H1 (cell line): Measurements from ENCODE around the gene SMYD3. TPM values are rescaled to one million over a fixed set of nuclear protein-coding genes. Genes with fewer than 3 reads are reported as not detected.

Experiments
- CTCF ChIA-PET: fragments of 300-600 bp; sonication (Branson Sonifier 250); formaldehyde crosslinking; loops from one replicate; lab custom pipeline; 2021; ENCODE audit not compliant: partially characterized antibody; lab: Charles Lee
- POLR2A ChIA-PET: fragments of 300-600 bp; sonication (Branson Sonifier 250); formaldehyde crosslinking; loops from one replicate; lab custom pipeline; 2021; ENCODE audit warnings: inconsistent platforms; ENCODE audit not compliant: partially characterized antibody; lab: Charles Lee
- DNase-seq, 2 experiments: peaks; one replicate each; pipeline versions ENCODE4 v3.0.0 to v3.0.0-alpha.2; 2010 to 2022; ENCODE audit warnings: low spot score in 2 of 2, low read depth in 1 of 2, mixed read lengths in 1 of 2
- FAIRE-seq: peaks from 2 replicates; lab custom pipeline; 2011; peaks lifted over from hg19 to GRCh38; lab: Jason Lieb, UNC
- H2AFZ ChIP-seq: 2 replicates; pipeline ENCODE4 v1.8.1; 2012; ENCODE audit warnings: low read length, inconsistent platforms
- H2AK5ac ChIP-seq: 2 replicates; pipeline ENCODE4 v1.6.1; 2013; ENCODE audit warnings: low read depth, low read length
- H2BK120ac ChIP-seq: replicated peaks from 2 replicates; pipeline ENCODE3; 2013; ENCODE audit warnings: low read depth, low read length, inconsistent platforms
- H2BK12ac ChIP-seq: 2 replicates; pipeline ENCODE4 v1.6.1; 2013; ENCODE audit warnings: low read depth, low read length
- H2BK15ac ChIP-seq: 2 replicates; pipeline ENCODE4 v1.6.1; 2013; ENCODE audit warnings: low read length
- H2BK20ac ChIP-seq: 2 replicates; pipeline ENCODE4 v1.6.1; 2013; ENCODE audit warnings: low read length
- H2BK5ac ChIP-seq: 2 replicates; pipeline ENCODE4 v1.6.1; 2013; ENCODE audit warnings: low read depth, low read length
- H3K14ac ChIP-seq: 2 replicates; pipeline ENCODE4 v1.6.1; 2013; ENCODE audit warnings: inconsistent platforms; ENCODE audit not compliant: insufficient read length
- H3K18ac ChIP-seq: 2 replicates; pipeline ENCODE4 v1.6.1; 2013; ENCODE audit warnings: low read length; ENCODE audit errors: extremely low read depth
- H3K23ac ChIP-seq: 2 replicates; pipeline ENCODE4 v1.6.1; 2013; ENCODE audit warnings: inconsistent platforms; ENCODE audit not compliant: insufficient read length
- H3K23me2 ChIP-seq: 2 replicates; pipeline ENCODE4 v1.6.1; 2013; ENCODE audit warnings: low read depth, low read length
- H3K27ac ChIP-seq: 2 replicates; pipeline ENCODE4 v1.6.1; 2011; ENCODE audit warnings: low read depth, low read length, inconsistent platforms
- H3K27me3 ChIP-seq, 4 experiments: replicated peaks in 1 of 4; 1 replicate in 1 of 4; 2 replicates in 3 of 4; pipeline versions ENCODE4 v1.6.1 to v1.8.1; 2011 to 2013; ENCODE audit warnings: low read length in 3 of 4, mild to moderate bottlenecking in 3 of 4, inconsistent platforms in 2 of 4, mixed read lengths in 2 of 4, moderate library complexity in 1 of 4; ENCODE audit not compliant: control insufficient read depth in 3 of 4, insufficient read depth in 3 of 4; ENCODE audit errors: extremely low read depth in 1 of 4
- H3K36me3 ChIP-seq, 4 experiments: 2 replicates each; pipeline versions ENCODE4 v1.6.1 to v1.8.1; 2011 to 2013; ENCODE audit warnings: mild to moderate bottlenecking in 4 of 4, low read length in 3 of 4, moderate library complexity in 2 of 4, control low read depth in 1 of 4, inconsistent platforms in 1 of 4; ENCODE audit not compliant: insufficient read depth in 4 of 4, control insufficient read depth in 2 of 4
- H3K4ac ChIP-seq: replicated peaks from 2 replicates; pipeline ENCODE3; 2013; ENCODE audit warnings: low read length, low read depth, mixed read lengths, inconsistent platforms; ENCODE audit not compliant: insufficient read length
- H3K4me1 ChIP-seq, 4 experiments: replicated peaks in 1 of 4; 1 replicate in 1 of 4; 2 replicates in 3 of 4; pipeline versions ENCODE4 v1.6.1 to v1.8.1; 2011 to 2013; ENCODE audit warnings: low read length in 3 of 4, inconsistent platforms in 2 of 4, mixed read lengths in 1 of 4; ENCODE audit not compliant: insufficient read depth in 4 of 4, control insufficient read depth in 3 of 4
- H3K4me2 ChIP-seq, 2 experiments: 2 replicates each; pipeline versions ENCODE4 v1.6.1 to v1.8.1; 2011 to 2013; ENCODE audit warnings: low read depth in 2 of 2, low read length in 2 of 2, control low read depth in 1 of 2, inconsistent platforms in 1 of 2, mild to moderate bottlenecking in 1 of 2; ENCODE audit not compliant: insufficient read depth in 1 of 2
- H3K4me3 ChIP-seq, 4 experiments: fragments of 200-600, 300-600 bp in 1 of 4; sonication (generic), shearing (Covaris generic), sonication (Bioruptor Twin) in 1 of 4; 2 replicates each; pipeline versions ENCODE4 v1.5.1 to v1.8.1; 2011 to 2016; ENCODE audit warnings: low read length in 4 of 4, low read depth in 3 of 4, control low read depth in 2 of 4, inconsistent platforms in 2 of 4, mild to moderate bottlenecking in 2 of 4, mixed read lengths in 1 of 4, moderate library complexity in 1 of 4; ENCODE audit not compliant: insufficient read depth in 2 of 4; ENCODE audit errors: extremely low read depth in 1 of 4
- H3K56ac ChIP-seq: replicated peaks from 2 replicates; pipeline ENCODE3; 2013; ENCODE audit warnings: low read depth, mild to moderate bottlenecking, mixed read lengths, low read length, inconsistent platforms; ENCODE audit not compliant: insufficient read length
- H3K79me1 ChIP-seq: 2 replicates; pipeline ENCODE4 v1.6.1; 2013; ENCODE audit warnings: low read depth, low read length, control low read depth
- H3K79me2 ChIP-seq, 2 experiments: 2 replicates each; pipeline versions ENCODE4 v1.6.1 to v1.8.1; 2012 to 2013; ENCODE audit warnings: low read length in 2 of 2, mild to moderate bottlenecking in 2 of 2, inconsistent platforms in 1 of 2; ENCODE audit not compliant: insufficient read depth in 2 of 2, control insufficient read depth in 1 of 2
- H3K9ac ChIP-seq, 4 experiments: replicated peaks in 1 of 4; 1 replicate in 1 of 4; 2 replicates in 3 of 4; pipeline versions ENCODE4 v1.6.1 to v1.8.1; 2011 to 2013; ENCODE audit warnings: low read depth in 3 of 4, low read length in 3 of 4, control low read depth in 2 of 4, mild to moderate bottlenecking in 2 of 4, moderate library complexity in 2 of 4, inconsistent platforms in 1 of 4; ENCODE audit errors: extremely low read depth in 1 of 4
- H3K9me3 ChIP-seq, 2 experiments: 2 replicates each; pipeline versions ENCODE4 v1.6.1 to v1.8.1; 2012 to 2013; ENCODE audit warnings: mild to moderate bottlenecking in 2 of 2, moderate library complexity in 2 of 2, control low read depth in 1 of 2, inconsistent platforms in 1 of 2, low read depth in 1 of 2, low read length in 1 of 2, mixed read lengths in 1 of 2; ENCODE audit not compliant: insufficient read depth in 2 of 2
- H4K20me1 ChIP-seq, 2 experiments: replicated peaks in 1 of 2; 2 replicates each; pipeline versions ENCODE3 to v1.8.1; 2011 to 2013; ENCODE audit warnings: inconsistent platforms in 2 of 2, low read length in 2 of 2, mild to moderate bottlenecking in 1 of 2; ENCODE audit not compliant: insufficient read depth in 2 of 2, control insufficient read depth in 1 of 2
- H4K5ac ChIP-seq: 2 replicates; pipeline ENCODE4 v1.6.1; 2013; ENCODE audit warnings: low read length, low read depth, mixed read lengths, inconsistent platforms; ENCODE audit not compliant: insufficient read length
- H4K8ac ChIP-seq: 2 replicates; pipeline ENCODE4 v1.8.0; 2013; ENCODE audit warnings: mild to moderate bottlenecking, moderate library complexity, low read length, inconsistent platforms; ENCODE audit not compliant: insufficient read depth; ENCODE audit errors: extremely low read depth
- H4K91ac ChIP-seq: replicated peaks from 2 replicates; pipeline ENCODE3; 2013; ENCODE audit warnings: low read length, mixed read lengths, inconsistent platforms; ENCODE audit not compliant: insufficient read length
- ATF2 ChIP-seq: IDR thresholded peaks from 2 replicates; pipeline ENCODE4 v1.6.1; 2012; ENCODE audit warnings: low read length, inconsistent platforms
- CREB1 ChIP-seq: IDR thresholded peaks from 2 replicates; pipeline ENCODE4 v1.6.1; 2012; ENCODE audit warnings: inconsistent platforms
- HDAC6 ChIP-seq: IDR thresholded peaks from one replicate; pipeline ENCODE4 v1.7.1; 2012; ENCODE audit warnings: low read depth, mild to moderate bottlenecking, inconsistent platforms, low read length, moderate library complexity
- JUN ChIP-seq: IDR thresholded peaks from 2 replicates; pipeline ENCODE4 v1.6.1; 2011; ENCODE audit warnings: low read depth, mild to moderate bottlenecking, improper control_type of control experiment, low read length
- NANOG ChIP-seq: IDR thresholded peaks from 2 replicates; pipeline ENCODE4 v1.6.1; 2011; ENCODE audit warnings: low read length, low read depth, mild to moderate bottlenecking, inconsistent platforms; ENCODE audit not compliant: insufficient read depth, poor library complexity, severe bottlenecking
- POU5F1 ChIP-seq: IDR thresholded peaks from 2 replicates; pipeline ENCODE4 v1.6.1; 2011; ENCODE audit warnings: low read depth, mild to moderate bottlenecking, low read length, moderate library complexity
- SIX5 ChIP-seq: IDR thresholded peaks from 2 replicates; pipeline ENCODE4 v1.6.1; 2011; ENCODE audit warnings: mild to moderate bottlenecking, low read depth, low read length
- SP1 ChIP-seq: IDR thresholded peaks from 2 replicates; pipeline ENCODE4 v1.6.1; 2011; ENCODE audit warnings: low read depth, low read length
- SP2 ChIP-seq: IDR thresholded peaks from 2 replicates; pipeline ENCODE4 v1.6.1; 2012; ENCODE audit warnings: mild to moderate bottlenecking, low read length, inconsistent platforms
- SRF ChIP-seq: IDR thresholded peaks from 2 replicates; pipeline ENCODE4 v1.6.1; 2011; ENCODE audit warnings: mild to moderate bottlenecking, low read depth, low read length, moderate library complexity
- TCF12 ChIP-seq: IDR thresholded peaks from 2 replicates; pipeline ENCODE4 v1.6.1; 2011; ENCODE audit warnings: low read depth, mild to moderate bottlenecking, low read length
- USF2 ChIP-seq: IDR thresholded peaks from 2 replicates; pipeline ENCODE4 v1.6.1; 2011; ENCODE audit warnings: low read length, improper control_type of control experiment
- YY1 ChIP-seq: IDR thresholded peaks from 2 replicates; pipeline ENCODE4 v1.6.1; 2011; ENCODE audit warnings: low read depth, mild to moderate bottlenecking, low read length
- WGBS, 2 experiments: shearing (Covaris generic) in 1 of 2; methylation state at CpG; one replicate each; pipeline versions ENCODE4 v1.1.6 to v1.1.7; 2013 to 2015; ENCODE audit warnings: low lambda C conversion rate in 2 of 2, mixed read lengths in 2 of 2, inconsistent platforms in 1 of 2, low coverage in 1 of 2, missing lambda C conversion rate in 1 of 2; ENCODE audit not compliant: insufficient replicate concordance in 2 of 2, insufficient coverage in 1 of 2, insufficient read length in 1 of 2; ENCODE audit errors: extremely low coverage in 1 of 2, missing lambda C conversion rate in 1 of 2; 5-methylcytosine and 5-hydroxymethylcytosine counted together
- polyA plus RNA-seq, 7 experiments: library from polyadenylated mRNA; depleted of rRNA in 3 of 7; stranded (reverse) in 5 of 7; unstranded in 2 of 7; fragments of >200 nt in 5 of 7; fragments of 200-250 nt in 2 of 7; gene quantifications; 1 replicate in 5 of 7; 2 replicates in 1 of 7; 4 replicates in 1 of 7; pipeline versions ENCODE4 v1.2.1 to v1.2.3, GENCODE V29; 2011 to 2013; ENCODE audit warnings: missing spikeins in 2 of 7, mixed read lengths in 2 of 7
- total RNA-seq: library from RNA; stranded (reverse); fragmentation: NEBNext Ultra II Directional; extraction: Animal tissue kit (Norgen Biotek cat#: 25700); gene quantifications from 2 replicates; pipeline ENCODE4 v1.2.1, GENCODE V29; 2021

SMYD3 gene
- total and polyA plus RNA-seq, 2 of the 8 experiments (the other 6 are each of a cell fraction or from before 2014, with no cell fraction given), result 17.3 to 25.4 TPM

GRCh38 chr1:246145900-246146299 lies 361.2 kb downstream of the SMYD3 start:
- Histone ChIP-seq H3K36me3 (no peaks in the 10 kb centered on the region), H4K20me1 (no peaks in the 10 kb centered on the region), H3K14ac (no peak overlapping the region), H2AFZ (no peak overlapping the region), H3K79me2 (no peaks in the 10 kb centered on the region), H3K4me1 (peaks cover 0 to 2% (median 0%) of the 10 kb centered on the region in 4 experiments; a peak in 3 of 7 replicates), H4K5ac (no peak overlapping the region), H2BK12ac (no peak overlapping the region), H3K56ac (no peak overlapping the region), H4K8ac (no peak overlapping the region), H3K4me2 (no peak overlapping the region), H3K9ac (no peak overlapping the region), H2BK5ac (no peak overlapping the region), H3K23ac (no peak overlapping the region), H3K9me3 (no peaks in the 10 kb centered on the region), H2BK120ac (no peak overlapping the region), H3K4me3 (no peak overlapping the region), H3K18ac (no peak overlapping the region), H3K27ac (no peak overlapping the region), H2BK15ac (no peak overlapping the region), H3K79me1 (no peaks in the 10 kb centered on the region), H3K27me3 (no peaks in the 10 kb centered on the region), H2BK20ac (no peak overlapping the region), H2AK5ac (no peak overlapping the region), H4K91ac (no peak overlapping the region), H3K23me2 (no peaks in the 10 kb centered on the region), H3K4ac (no peak overlapping the region)
- DNase-seq, result no peak
- WGBS, 2 experiments, result 90% methylated on average over 4 of the region's 4 CpGs; no CpG with 5 or more reads in 1 of the 2 experiments
- ChIA-PET CTCF (interaction anchor here (1.0 to 1.5 kb wide), 5 partner anchors 11 to 304 kb away, joined by 3 to 6 read pairs (median 4); no protein-coding TSS in a partner anchor), POLR2A (no interaction called here)
- no peak for FAIRE-seq
- TF ChIP-seq SP1, result no peak
- no peak for TF ChIP-seq JUN
- no peak for TF ChIP-seq SIX5
- no peak for TF ChIP-seq SP2
- TF ChIP-seq USF2, result no peak
- no peak for TF ChIP-seq HDAC6
- TF ChIP-seq SRF, result no peak
- TF ChIP-seq TCF12, result no peak
- no peak for TF ChIP-seq NANOG
- TF ChIP-seq POU5F1, result no peak
- TF ChIP-seq ATF2, result no peak
- TF ChIP-seq CREB1, result no peak
- no peak for TF ChIP-seq YY1
